Posterior cingulate gyrus (tissue), 11 donors: Measurements from ENCODE around the gene PPIL6.

Experiments
- DNase-seq, 10 donors: peaks; one replicate each; pipeline versions ENCODE4 v3.0.0 to v3.0.0-alpha.2; 2020 to 2021; ENCODE audit warnings: mixed read lengths in 3 of 10
- intact Hi-C: fragments of 100-400 bp; cut with DNase I; formaldehyde crosslinking; loops from one replicate; pipeline ENCODE4 v1.15.1; 2023

The PPIL6 gene

DNA sequence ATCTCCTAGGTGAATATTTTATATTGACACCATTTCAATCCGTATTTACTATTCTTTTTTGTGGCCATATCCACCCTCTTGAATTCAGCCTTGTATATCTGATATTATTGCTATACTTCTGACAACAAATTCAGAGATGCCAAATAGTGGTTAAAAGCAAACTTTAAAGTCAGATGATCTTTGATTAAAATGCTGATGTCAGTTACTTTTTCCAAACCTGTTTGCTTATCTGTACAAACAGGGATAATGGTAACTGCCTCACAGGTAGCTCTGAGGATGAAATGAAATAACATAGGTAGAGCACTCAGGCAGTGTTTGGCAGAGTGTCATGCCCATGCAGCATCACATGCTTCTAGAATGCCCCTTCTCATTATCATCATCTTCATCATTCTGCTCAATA is 19.2 kb downstream of the PPIL6 start:
- intact Hi-C loops = no loop called here
- no peak for DNase-seq

DNA sequence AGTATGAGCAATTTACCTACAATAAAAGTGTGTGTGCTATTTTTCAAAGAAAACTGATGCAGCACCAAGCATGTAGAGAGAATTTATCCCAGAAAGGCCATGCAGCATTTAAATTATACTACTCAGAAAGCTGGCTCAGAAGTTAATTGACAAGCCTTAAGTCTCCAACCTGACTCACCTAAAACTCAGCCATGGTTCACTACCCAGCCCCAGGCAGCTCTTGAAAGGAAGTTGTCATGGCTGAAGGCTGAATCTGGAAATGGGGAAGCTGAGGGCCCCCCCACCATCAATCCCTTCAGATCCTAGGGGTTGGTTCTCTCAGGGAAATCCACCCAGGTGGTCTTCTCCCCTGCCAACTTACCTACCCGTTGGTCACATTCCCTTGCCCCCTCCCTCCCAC is 19.7 kb downstream of the PPIL6 start:
- intact Hi-C loops = no loop called here
- DNase-seq = no peak

DNA sequence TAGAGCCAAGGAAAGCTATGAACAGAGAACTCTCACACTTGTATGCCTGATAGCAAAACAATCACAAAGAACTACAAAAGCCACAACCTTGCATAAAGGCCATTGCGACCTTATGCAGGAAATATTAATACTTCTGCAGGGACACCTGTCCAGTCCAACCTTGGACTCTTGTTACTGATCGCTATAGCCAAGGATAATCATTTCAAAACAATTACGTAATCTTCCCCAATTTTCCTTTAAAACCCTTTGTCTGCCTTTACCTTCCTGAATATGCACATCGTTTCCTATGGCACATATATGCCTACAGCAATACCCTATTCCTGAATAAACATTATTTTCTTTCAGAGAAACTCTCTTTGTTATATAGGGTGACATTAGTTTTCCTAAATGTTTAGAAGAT is 22.8 kb downstream of the PPIL6 start:
- intact Hi-C loops = no loop called here
- DNase-seq = no peak

DNA sequence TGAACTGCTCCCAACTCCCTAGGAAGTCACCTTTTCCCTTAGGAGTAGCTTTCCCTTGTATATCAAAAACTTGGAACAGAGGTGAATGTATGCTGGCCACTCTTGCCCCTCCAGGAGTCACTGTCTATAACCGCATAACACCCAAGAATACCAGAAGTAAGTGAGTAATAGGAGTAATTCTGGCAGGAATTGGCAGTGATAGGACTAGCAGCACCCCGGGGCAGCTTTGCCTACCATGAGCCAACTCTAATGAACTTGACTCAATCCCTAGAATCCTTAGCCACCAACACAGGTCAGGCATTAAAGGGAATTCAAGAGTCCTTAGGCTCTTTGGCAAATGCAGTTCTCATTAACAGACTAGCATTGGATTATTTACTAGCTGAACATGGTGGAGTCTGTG is 29.4 kb downstream of the PPIL6 start:
- intact Hi-C loops = no loop called here
- no peak for DNase-seq

DNA sequence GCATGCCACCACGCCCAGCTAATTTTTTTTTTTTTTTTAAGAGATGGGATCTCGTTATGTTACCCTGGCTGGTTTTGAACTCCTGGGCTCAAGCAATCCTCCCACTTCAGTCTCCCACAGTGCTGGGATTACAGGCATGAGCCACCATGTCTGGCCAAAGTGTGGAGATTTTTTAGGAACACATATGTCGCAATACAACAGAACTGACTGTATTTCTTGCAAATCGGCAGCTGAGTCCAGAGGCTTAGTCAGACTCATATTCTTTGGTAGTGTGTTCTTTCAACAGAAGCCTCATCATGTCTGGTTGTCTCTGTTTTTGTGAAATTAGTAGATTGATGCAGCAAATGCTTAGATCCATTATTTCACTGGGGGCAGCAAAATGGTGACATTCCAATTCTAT is 34.2 kb downstream of the PPIL6 start:
- DNase-seq = no peak
- intact Hi-C loops = no loop called here

DNA sequence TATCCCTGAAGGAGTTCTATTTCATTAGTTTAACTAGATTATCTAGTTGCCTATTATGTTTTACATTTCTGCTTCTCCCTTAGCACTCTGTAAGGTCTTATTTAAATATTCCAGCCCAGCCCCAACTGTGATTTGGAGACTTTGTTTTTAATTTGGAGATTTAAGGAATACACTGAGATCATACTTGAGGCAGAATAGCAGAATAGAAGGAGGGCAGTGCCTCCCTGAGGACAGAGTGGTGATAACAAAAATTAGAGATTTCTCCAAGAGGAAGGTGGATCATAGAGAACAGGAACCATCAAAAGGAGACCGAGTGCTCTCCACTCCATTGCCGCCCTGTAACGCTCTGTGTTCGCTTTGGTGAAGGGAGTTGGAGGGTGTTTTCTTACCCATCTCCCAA is 43.4 kb downstream of the PPIL6 start:
- intact Hi-C loops = loop anchor here (5.0 kb wide), 1 partner anchor 210 kb away; no protein-coding TSS in a partner anchor
- no peak for DNase-seq

DNA sequence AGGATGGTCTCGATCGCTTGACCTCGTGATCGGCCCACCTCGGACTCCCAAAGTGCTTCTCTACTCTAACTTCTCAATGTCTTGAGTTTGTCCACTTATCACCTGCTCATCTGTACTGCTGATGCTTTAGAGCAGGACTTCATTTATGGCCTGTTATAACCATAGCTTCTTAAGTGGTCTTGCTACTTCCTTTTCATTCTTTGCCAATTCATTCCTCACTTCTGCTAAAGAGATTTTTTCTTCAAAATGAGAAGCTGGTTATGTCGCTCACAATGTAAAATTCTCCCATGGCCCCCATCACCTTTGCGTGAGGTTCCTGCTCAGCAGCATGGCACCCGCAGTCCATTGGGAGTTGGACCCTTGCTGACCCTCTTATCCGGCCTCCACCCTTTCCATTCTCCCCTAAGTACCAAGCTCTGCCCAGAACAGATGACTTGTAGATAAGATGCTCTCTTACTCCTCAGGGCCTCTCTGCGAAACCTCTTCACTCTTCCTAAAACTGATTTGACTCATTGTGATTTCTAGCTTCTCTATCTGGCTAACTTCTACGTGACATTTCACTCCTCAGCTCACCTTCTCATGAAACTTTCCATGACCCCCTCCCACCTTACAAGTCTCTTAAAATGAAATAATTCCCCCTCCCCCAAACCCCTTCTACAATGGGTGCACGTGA is 44.2 kb downstream of the PPIL6 start:
- DNase-seq = no peak
- intact Hi-C loops = loop anchor here (5.0 kb wide), 1 partner anchor 209 kb away; no protein-coding TSS in a partner anchor

DNA sequence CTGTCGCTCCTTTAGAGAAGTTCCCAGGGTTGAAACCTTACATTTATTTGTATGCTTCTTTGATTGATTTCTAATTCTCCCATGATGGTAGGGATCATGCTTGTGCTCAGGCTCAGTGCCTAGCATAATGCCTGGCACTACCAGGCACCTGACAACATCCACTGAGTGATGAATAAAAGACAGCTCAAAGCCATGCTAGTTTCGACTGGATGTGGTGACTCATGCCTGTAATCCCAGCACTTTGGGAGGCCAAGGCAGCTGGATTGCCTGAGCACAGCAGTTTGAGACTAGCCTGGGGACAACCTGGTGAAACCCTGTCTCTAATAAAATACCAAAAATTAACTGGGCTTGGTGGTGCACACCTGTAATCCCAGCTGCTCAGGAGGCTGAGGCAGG is 46.5 kb downstream of the PPIL6 start:
- DNase-seq = no peak
- intact Hi-C loops = no loop called here

DNA sequence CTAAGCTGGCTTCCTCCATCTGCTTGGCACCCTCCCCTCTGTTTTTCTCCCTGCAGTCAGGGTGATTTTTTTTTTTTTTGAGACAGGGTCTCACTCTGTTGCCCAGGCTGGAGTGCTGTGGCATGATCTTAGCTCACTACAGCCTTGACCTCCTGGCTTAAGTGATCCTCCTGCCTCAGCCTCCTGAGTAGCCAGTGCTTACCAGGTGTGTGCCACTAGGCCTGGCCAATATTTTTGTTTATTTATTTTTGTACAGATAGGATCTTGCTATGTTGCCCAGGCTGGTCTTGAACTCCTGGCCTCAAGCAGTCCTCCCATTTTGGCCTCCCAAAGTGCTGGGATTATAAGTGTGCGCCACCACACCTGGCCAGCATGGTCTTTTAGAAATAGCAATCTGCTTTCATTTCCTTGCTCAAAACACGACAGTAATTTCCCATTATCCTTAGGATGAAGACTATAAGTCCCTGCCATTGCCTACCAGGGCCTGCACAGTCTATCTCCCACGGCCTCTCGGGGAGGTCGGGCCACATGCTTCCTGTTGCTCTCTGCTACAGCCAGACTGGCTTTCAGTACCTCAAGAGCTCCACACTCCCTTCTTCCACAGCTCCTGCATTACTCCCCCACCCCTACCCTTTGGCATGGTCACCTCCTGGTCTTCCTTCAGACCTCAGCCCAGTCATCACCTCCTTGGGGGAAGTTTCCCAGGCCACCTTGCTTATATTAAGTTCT is 47.1 kb downstream of the PPIL6 start:
- DNase-seq = peak in 1 of 10 donors; percentile 48

DNA sequence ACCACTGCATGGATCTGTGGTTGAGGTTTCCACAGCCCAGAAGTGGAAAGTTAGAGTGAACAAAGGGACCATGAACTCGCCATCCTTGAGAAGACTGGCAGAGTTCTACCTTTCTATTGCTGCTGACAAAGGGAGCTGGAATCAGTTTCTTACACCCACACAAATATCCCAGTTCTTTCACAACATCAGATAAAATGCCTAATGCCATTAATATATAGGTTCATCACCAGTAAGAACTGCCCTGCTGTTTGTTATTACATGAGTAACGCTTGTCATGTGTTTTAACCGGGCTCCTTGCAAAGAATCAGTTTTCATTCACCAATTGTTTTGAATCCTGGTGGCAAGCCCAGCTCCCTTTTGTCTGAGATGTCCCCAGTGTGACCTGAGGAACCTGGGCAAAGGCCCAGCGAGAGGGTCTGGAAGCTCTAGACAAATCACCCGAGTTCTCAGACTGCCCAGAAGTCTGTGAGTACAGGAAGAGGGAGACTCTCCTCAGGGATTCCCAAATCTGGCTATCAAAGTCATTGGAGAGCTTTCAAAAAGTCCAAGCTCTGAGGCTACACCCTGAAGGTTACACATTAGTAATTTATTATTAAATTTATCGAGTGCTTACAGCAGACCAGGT is 50.7 kb downstream of the PPIL6 start:
- intact Hi-C loops = loop anchor here (10.0 kb wide), 1 partner anchor 55 kb away; the partner anchor contains the start of genes PPIL6 and SMPD2
- DNase-seq = no peak

More for the DNA sequence above, 47.1 kb downstream of the PPIL6 start:
- intact Hi-C loops = no loop called here

DNA sequence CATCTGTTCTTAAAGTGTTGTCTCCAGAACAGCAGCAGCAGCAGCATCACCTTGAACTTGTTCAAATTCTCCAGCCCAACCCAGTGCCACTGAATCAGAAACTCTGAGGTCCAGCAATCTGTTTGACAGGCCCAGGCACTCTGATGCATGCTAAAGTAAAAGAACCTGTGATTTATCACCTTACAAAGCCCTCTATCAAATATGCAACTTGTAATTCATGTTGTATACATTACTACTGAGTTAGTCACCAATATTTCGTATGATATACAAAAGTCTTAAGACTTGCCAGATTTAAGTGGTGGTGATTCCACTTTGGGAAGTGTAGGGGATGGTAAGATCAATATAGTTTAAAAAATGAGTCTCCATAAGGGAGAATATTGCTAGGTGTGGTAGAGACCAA is 52.2 kb downstream of the PPIL6 start:
- no peak for DNase-seq
- intact Hi-C loops = loop anchor here (10.0 kb wide), 1 partner anchor 57 kb away; the partner anchor contains the start of genes PPIL6 and SMPD2

DNA sequence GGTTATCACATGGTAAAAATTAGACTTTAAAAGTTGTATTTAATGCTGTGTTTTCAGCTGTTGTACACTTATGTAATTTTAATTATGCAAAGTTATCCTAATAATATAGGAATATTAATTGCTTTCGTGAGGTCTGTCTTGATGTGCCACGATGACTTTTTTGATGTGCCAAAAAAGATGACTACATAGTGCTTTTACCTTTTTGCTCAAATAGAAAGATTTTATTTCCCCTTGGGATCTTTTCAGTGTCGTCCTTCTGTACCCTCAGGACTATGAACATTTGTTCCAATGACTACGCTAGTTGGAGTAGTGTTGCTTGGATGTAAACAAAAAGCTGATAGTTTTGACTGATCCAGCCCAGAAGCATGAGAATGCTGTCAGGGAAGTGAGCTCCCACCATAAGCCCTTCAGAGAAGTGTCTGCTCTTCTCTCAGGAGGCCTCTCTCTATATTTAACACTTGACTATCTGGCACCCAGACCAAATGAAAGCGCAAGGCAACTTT is 56.9 kb downstream of the PPIL6 start:
- DNase-seq = no peak
- intact Hi-C loops = loop anchor here (1.0 to 10.0 kb wide), 7 partner anchors 61 to 826 kb away; partner anchors contain the start of genes CEP57L1, PPIL6, SESN1 and SMPD2

DNA sequence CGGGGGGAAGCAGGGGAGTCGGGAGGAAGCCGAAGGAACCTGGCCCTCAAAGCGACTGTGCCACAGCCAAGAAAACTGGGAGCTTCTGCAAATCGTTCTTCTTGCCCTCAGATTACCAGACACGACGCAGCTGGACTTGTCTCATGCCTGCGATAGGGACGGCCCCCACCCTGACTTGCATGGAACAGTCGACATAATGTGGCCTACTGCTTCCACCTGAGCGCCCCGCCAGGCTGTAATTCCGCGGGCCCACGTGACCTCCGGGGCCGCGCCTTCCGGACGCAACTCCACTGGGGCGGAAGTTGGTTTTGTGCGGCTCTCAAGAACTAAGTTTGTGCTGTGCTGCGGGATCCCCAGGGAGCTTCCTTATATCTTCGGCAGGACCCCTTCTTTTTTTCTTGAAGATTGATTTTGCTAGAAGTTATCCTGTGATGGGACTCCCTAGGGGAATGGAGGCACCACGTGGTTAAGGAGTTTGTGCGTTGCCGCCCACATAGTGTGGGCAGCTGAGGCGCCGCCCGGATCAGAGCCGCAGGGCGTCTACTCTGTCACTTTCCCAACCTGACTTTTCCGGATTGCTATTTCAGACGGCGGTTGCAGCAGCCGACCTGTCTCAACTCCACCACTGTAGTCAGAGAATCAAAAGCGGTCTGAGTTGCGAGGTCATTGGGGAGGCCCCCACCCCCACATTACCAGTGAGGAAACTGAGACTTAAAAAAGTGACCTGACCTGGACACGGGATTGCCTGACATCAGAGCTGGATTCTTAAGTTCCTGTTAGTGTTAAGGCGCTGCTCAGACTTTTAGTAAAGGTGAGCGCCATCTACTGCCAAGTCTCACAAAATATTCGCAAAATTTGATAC is 57.6 kb downstream of the PPIL6 start:
- intact Hi-C loops = loop anchor here (1.0 to 10.0 kb wide), 7 partner anchors 62 to 826 kb away; partner anchors contain the start of genes CEP57L1, PPIL6, SESN1 and SMPD2
- peak; percentile 81 to 98 (median 88) for DNase-seq

DNA sequence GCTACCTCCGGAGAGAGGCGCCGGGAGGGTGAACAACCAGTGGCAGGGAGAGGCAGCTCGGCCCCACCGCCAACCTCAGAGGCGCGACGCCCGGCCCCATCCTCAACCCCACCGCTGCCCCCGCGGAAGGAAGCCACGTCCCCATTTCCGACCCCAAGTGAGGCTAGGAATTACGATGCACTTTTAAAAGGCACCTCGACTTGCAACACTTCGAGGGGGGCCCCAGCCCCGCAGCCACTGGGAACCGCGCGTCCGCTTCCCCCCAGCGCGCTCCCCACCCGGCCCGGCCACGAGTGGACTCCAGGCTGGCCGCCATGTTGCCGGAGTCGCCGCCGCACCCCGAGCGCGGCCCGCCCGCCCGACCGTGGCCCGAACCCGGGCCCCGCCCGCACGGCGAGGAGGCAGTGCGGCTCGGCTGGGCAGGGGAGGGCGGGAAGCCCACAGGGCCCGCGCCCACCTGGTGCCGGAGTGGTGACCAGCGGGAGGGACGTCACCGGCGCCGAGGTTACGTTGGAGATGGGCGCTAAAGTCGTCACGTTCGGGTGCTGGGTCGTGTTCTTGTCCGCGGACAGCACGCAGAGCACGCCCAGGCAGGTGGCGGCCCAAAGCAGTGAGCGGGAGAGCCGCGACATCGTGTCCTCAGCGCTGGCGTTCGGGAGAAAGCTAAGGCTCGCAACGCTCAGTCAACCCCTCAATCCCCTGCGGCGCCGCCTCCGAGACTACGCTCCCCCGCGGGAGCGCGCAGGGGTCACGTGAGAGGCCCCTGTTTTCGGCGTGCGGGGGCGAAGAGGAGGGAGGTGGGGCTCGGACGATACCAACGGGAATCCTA is 58.5 kb downstream of the PPIL6 start, which contains the start of gene CD164:
TSS of gene CD164 (minus strand) at position 721 of the 829 bp plus-strand sequence. CDS start at position 632, 89 bp downstream.
- intact Hi-C loops = loop anchor here (2.0 to 10.0 kb wide), 6 partner anchors 63 to 825 kb away; partner anchors contain the start of genes CEP57L1, PPIL6, SESN1 and SMPD2
- DNase-seq = peak; percentile 32 to 99 (median 92)

DNA sequence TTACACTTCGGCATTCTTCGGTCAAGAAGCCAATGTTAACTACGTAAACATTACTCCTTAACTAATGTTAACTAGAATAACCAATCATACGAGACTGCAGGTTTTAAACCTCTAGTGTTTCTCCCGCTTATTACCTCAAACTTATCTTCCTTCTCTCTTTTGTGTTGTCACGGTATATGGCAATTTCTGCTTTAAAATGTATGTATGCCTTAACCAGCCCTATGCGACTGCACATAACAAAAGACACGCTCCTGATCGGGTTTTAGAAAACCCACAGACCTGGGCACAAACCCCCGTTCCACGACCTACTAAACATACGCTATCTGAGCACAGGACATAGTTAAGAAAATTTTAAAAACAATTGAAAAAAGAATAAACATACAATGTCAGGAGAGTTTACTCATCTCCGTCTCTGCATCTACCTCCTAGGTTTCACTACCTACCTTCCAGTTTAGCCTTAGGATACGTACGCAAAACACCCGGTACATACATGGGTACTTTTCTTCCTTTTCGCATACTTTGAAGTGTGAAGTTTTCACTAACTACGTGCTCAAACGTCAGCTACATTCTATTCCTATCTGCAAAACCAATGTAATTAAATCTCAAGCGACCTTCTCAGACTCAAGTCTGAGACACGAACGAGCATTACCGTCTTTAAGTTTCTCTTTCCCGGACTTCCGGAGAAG is 59.2 kb downstream of the PPIL6 start:
- no peak for DNase-seq
- intact Hi-C loops = loop anchor here (5.0 to 10.0 kb wide), 5 partner anchors 64 to 824 kb away; partner anchors contain the start of genes PPIL6 and SMPD2

DNA sequence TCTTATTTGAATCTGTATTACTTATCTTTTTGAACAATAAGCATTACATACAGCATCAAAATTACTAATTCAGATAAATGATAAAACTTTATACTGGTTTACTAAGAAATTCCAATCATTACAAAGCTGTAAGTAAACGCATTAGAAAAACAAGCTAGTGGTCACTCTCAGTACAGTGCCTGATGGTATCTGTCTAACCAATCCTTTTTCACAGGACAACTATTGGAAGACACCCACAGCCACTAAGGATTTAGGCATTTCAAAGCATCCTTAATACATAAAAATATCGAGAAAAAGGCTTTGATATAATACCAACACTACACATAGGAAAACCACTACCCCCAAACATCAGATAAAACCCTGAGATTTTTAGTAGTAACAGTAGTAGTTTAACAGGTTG is 60.7 kb downstream of the PPIL6 start:
- intact Hi-C loops = loop anchor here (5.0 to 10.0 kb wide), 5 partner anchors 62 to 822 kb away; partner anchors contain the start of genes PPIL6 and SMPD2

DNA sequence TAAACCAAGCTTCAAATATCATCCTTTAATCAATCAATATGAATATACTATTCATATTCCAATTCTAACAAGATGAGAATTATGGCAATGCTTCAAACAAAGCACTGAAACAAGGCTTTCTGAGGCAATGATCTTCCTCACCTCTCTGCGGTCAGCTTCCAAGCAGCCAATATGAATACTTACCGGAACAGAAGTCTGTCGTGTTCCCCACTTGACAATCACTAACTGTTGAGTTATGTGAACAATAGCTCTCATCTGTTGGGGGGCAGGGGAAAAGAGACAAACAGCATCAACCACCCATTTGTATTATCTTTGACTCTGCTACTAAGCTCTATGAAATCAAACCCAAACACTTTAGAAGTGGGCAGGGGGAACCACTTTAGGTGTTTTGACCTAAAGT is 62.7 kb downstream of the PPIL6 start:
- DNase-seq = no peak
- intact Hi-C loops = no loop called here

More for the DNA sequence above, 60.7 kb downstream of the PPIL6 start:
- no peak for DNase-seq

DNA sequence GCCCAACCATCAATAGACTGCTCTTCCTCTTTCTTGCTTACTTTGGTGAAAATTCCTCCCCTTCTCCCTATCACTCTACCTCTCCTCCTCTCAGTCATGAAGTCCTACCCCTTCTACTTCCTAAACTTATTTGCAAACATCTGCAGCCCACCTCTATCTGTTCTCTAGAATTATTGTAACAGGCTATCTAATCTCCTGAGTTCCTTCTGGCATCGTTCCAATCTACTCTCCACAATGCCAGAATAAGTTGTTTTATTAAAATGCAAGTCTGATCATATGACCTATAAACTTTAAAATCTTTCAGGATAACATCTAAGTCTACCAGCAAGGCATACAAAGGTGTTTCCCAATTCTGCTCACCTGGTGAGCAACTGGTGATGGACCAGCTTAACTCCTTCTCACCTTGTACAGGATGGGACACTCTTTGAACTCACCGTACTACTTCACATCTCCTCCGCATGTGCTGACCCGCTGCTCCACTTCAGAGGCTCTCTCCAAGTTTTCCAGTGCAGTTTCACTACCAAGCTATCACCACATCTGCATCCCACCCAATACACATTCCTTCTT is 66.0 kb downstream of the PPIL6 start:
- intact Hi-C loops = no loop called here
- no peak for DNase-seq
